ENCODE data around the gene ACAD8. TPM values are rescaled to one million over a fixed set of nuclear protein-coding genes. Genes with fewer than 3 reads are reported as not detected.

Gene ACAD8
- total RNA-seq, 1 donor from 2014 or later = 20.0 TPM

GRCh38 chr11:134290646-134291045 is 37.3 kb downstream of the ACAD8 start:
- no peak for DNase-seq (ENCODE audit: low read depth)
- no peaks in the 10 kb centered on the region for H3K27me3 ChIP-seq (ENCODE audit: control insufficient read depth, insufficient read depth, low read length)
- no peaks in the 10 kb centered on the region for H3K36me3 ChIP-seq (ENCODE audit: control insufficient read depth, insufficient read depth, low read length)
- TF ChIP-seq CTCF (IDR thresholded peaks at IDR 0.05; ENCODE audit: insufficient read depth, low read length, poor library complexity, severe bottlenecking) = no peak
- H3K4me3 ChIP-seq (ENCODE audit: low read depth, low read length) = no peak overlapping the region

- Histone ChIP-seq H3K27me3 (ENCODE audit: control insufficient read depth, insufficient read depth, low read length) (no peaks in the 10 kb centered on the region), H3K36me3 (ENCODE audit: control insufficient read depth, insufficient read depth, low read length) (no peaks in the 10 kb centered on the region), H3K4me3 (ENCODE audit: low read depth, low read length) (no peak overlapping the region)
- DNase-seq (ENCODE audit: low read depth) = no peak
- no peak for TF ChIP-seq CTCF (IDR thresholded peaks at IDR 0.05; ENCODE audit: insufficient read depth, low read length, poor library complexity, severe bottlenecking)
These were observed 37.8 kb downstream of the ACAD8 start for GRCh38 chr11:134291196-134291595.

- no peaks in the 10 kb centered on the region for H3K27me3 ChIP-seq (ENCODE audit: control insufficient read depth, insufficient read depth, low read length)
- no peak for DNase-seq (ENCODE audit: low read depth)
- no peak overlapping the region for H3K4me3 ChIP-seq (ENCODE audit: low read depth, low read length)
- H3K36me3 ChIP-seq (ENCODE audit: control insufficient read depth, insufficient read depth, low read length) = no peaks in the 10 kb centered on the region
- no peak for TF ChIP-seq CTCF (IDR thresholded peaks at IDR 0.05; ENCODE audit: insufficient read depth, low read length, poor library complexity, severe bottlenecking)
These were observed 39.3 kb downstream of the ACAD8 start for GRCh38 chr11:134292661-134293060.

- no peak for DNase-seq (ENCODE audit: low read depth)
- TF ChIP-seq CTCF (IDR thresholded peaks at IDR 0.05; ENCODE audit: insufficient read depth, low read length, poor library complexity, severe bottlenecking) = no peak
- H3K27me3 ChIP-seq (ENCODE audit: control insufficient read depth, insufficient read depth, low read length) = no peaks in the 10 kb centered on the region
- H3K4me3 ChIP-seq (ENCODE audit: low read depth, low read length) = no peak overlapping the region
- H3K36me3 ChIP-seq (ENCODE audit: control insufficient read depth, insufficient read depth, low read length) = no peaks in the 10 kb centered on the region
These were observed 40.0 kb downstream of the ACAD8 start for GRCh38 chr11:134293119-134294113.

GRCh38 chr11:134294664-134295063 is 41.3 kb downstream of the ACAD8 start:
- Histone ChIP-seq H3K27me3 (ENCODE audit: control insufficient read depth, insufficient read depth, low read length) (no peaks in the 10 kb centered on the region), H3K36me3 (ENCODE audit: control insufficient read depth, insufficient read depth, low read length) (no peaks in the 10 kb centered on the region), H3K4me3 (ENCODE audit: low read depth, low read length) (no peak overlapping the region)
- DNase-seq (ENCODE audit: low read depth) = no peak
- TF ChIP-seq CTCF (IDR thresholded peaks at IDR 0.05; ENCODE audit: insufficient read depth, low read length, poor library complexity, severe bottlenecking) = no peak
